22Rv1 (cell line): Measurements from ENCODE around the gene SCUBE1.

Experiments used
- H3K27ac ChIP-seq: fragments of 450-650 bp; 2 replicates; pipeline ENCODE4 v1.5.1; 2017
- ZFX ChIP-seq: fragments of 450-650 bp; IDR thresholded peaks from 2 replicates; pipeline ENCODE4 v1.6.1; 2017; ENCODE audit warnings: antibody characterized with exemption, borderline replicate concordance
- TF ChIP-seq, protein P1 (sequence below): fragments of 450-650 bp; IDR thresholded peaks from 2 replicates; pipeline ENCODE4 v1.5.1; 2017; ENCODE audit warnings: mild to moderate bottlenecking

Gene SCUBE1

DNA sequence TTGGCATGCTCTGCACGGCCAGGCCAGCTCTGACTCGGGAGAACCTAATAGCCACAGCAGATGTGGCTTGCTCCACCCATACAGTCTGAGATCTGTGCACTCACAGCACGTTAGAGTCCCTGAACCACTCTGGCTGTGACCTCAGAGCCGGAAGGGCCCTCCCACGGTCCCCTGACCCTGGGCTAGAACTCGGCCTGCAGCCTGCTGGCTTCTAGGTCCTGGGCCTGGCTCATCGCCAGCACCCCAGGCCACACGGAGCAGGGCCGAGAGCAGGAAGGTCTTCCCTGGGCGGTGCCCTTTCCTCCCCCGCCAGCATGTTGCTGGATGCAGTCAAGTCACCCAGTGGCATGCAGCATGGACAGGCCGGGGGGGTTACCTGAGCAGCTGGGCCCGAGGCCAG lies 120.9 kb downstream of the SCUBE1 start:
- TF ChIP-seq, protein P1, sequence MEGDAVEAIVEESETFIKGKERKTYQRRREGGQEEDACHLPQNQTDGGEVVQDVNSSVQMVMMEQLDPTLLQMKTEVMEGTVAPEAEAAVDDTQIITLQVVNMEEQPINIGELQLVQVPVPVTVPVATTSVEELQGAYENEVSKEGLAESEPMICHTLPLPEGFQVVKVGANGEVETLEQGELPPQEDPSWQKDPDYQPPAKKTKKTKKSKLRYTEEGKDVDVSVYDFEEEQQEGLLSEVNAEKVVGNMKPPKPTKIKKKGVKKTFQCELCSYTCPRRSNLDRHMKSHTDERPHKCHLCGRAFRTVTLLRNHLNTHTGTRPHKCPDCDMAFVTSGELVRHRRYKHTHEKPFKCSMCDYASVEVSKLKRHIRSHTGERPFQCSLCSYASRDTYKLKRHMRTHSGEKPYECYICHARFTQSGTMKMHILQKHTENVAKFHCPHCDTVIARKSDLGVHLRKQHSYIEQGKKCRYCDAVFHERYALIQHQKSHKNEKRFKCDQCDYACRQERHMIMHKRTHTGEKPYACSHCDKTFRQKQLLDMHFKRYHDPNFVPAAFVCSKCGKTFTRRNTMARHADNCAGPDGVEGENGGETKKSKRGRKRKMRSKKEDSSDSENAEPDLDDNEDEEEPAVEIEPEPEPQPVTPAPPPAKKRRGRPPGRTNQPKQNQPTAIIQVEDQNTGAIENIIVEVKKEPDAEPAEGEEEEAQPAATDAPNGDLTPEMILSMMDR = no peak
- TF ChIP-seq ZFX = no peak
- no peak overlapping the region for H3K27ac ChIP-seq

DNA sequence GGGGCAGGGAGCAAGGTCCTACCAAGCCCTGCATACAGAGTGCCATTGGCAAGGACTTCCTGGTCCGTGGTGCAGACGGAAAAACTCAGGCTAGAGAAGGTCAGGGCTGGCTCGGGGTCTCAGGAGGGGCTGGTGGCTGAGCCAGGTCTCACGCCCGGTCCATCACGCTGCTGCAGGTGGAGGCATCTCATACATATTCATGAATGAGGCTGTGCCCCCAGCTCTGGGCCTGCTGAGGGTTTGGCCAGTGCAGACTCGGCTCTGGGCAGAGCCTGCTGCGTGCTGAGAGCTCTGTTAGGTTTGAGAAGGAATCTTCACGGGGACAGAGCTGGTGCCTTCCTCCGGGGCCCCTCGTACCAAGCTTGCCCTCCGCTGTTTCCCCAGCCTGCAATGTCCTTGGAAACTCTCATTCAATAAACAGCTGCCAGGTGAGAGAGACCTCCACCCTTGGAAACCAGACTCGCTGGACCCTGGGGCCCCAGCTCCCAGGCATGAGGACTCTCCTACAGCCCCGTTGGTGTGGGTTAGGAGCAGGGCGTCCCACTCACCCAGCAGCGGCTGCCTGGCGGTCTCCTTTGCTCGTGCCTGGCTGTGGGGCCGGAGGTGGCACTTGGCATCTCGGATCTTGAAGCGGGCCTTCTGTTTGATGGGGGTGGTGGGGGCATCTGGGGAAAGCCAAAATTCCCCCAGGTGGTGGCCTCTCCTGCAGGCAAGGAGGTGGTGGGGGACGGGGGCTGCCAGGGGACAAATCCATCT lies 122.4 kb downstream of the SCUBE1 start:
- TF ChIP-seq, protein P1 = no peak
- TF ChIP-seq ZFX = no peak
- no peak overlapping the region for H3K27ac ChIP-seq

DNA sequence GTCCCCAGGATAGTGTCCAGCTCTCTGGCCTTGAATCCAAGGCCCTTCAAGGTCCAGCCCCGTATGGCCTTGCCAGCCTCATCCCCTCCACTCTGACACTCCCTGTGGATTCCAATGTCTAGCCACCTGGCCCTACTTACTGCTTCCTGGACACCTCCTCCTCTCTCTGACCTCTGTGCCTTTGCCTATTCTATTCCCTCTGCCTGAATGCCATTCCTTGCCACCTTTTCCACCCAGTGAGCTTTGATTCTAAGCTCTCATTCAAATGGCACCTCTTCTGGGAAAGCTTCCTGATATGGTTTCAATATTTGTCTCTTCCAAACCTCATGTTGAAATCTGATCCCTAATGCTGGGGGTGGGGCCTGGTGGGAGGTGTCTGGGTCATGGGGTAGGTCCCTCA lies 124.4 kb downstream of the SCUBE1 start:
- TF ChIP-seq ZFX = no peak
- TF ChIP-seq, protein P1 = no peak
- H3K27ac ChIP-seq = no peak overlapping the region

DNA sequence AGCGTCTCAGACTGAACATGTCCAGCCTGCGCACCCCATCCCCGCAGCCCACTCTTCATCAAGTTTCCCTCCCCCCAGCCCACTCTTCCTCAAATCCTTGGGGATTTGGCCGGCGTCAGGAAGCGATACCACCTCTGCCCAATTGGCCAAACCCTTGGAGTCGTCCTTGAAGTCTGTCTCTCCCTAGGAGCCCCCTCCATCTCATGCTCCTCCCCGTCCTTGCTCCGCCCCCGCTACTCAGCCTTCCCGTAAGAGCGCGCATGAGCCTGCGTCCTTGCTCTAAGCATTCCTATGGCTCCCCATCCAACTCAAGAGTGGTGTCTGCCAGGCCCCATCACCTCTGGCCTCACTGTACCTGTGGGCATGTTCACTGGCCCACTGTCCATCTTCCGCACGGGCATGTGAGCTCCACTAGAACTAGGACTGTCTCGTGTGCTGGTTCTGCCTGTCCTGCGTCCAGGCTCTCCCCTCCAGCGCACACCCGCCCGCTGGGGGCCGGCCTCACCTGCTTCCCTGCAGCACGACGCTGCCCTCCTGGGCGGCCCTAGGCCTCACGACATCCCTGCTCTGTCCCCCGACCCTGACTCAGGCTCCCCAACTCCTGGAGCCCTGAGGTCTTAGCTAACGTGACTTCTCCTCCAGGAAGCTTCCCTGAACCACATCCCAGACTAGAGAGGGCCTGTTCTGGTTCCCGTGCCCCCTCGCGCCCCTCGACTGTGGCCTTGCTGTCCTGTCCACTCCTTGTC lies 125.7 kb downstream of the SCUBE1 start:
- TF ChIP-seq, protein P1 = no peak
- no peak for TF ChIP-seq ZFX
- no peak overlapping the region for H3K27ac ChIP-seq

DNA sequence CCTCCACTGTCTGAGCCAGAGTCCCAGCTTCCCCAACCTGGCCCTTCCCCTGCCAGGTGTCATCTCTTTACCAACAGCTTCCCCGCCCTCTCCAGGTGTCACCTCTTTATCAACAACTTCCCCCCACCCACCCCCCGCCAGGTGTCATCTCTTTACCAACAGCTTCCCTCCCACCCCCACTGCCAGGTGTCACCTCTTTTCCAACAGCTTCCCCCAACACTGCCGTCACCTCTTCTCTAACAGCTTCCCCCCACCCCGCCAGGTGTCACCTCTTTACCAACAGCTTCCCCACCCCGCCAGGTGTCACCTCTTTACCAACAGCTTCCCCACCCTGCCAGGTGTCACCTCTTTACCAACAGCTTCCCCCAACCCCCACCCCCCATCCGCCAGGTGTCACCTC lies 126.4 kb downstream of the SCUBE1 start:
- no peak overlapping the region for H3K27ac ChIP-seq
- TF ChIP-seq, protein P1 = no peak

DNA sequence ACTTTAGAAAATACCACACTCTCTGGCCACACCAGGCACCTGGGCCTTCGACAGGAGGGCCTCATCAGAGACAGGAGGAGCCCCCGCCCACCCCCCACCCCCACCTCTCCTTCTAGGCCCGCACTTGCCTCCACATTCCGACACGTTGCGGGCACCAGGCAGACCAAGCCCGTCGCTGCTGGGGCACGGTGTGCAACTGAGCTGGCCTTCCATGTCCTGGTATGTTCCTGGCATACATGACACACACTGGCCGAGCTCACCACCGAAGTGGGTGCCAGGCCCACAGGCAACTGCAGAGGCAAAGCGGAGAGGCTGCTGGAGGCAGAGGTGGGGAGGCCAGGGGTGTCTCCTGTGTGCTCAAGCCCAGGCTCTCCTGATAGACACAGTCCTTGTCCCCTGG lies 129.2 kb downstream of the SCUBE1 start:
- no peak overlapping the region for H3K27ac ChIP-seq
- TF ChIP-seq, protein P1 = no peak
- TF ChIP-seq ZFX = no peak

DNA sequence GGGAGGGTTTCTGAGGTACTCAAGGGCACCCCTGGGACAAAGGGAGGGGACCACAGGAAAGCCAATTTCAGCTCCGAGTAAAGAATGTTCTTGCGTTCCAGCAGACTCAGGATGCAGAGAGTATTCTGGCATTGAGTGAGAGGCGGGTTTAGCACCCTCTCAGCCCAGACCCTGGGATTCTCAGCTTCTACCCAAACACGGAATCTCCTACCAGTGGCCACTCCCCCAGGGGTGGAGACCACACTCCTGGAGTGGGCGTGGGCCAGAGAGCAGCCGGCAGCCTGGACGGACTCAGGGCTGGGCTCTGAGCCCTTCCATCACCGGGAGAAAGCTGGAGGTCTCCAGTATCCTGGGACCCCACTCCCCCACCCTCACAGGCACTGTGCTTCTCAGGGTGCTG lies 130.1 kb downstream of the SCUBE1 start:
- no peak overlapping the region for H3K27ac ChIP-seq
- TF ChIP-seq, protein P1 = no peak
- TF ChIP-seq ZFX = no peak
